Thyroid gland (tissue), 4 donors: ENCODE data around the gene DMC1. TPM values are rescaled to one million over a fixed set of nuclear protein-coding genes. Genes with fewer than 3 reads are reported as not detected.
A peak's percentile ranks its signal among the peaks of the same experiment; 100 is the strongest.

Experiments used
- DNase-seq, 2 donors: peaks; one replicate each; pipeline ENCODE4 v3.0.0-alpha.2; 2019
- H3K27ac ChIP-seq, 3 donors: fragments of 200-600 bp; sonication (generic); 1 replicate in 2 of 3; 2 replicates in 1 of 3; pipeline ENCODE4 v1.5.1; 2016 to 2019; ENCODE audit warnings: mild to moderate bottlenecking in 1 of 3, moderate library complexity in 1 of 3
- H3K27me3 ChIP-seq: fragments of 200-600 bp; sonication (generic); one replicate; pipeline ENCODE4 v1.5.1; 2019
- H3K36me3 ChIP-seq, 2 donors: fragments of 200-600 bp; sonication (generic); one replicate each; pipeline ENCODE4 v1.5.1; 2016 to 2019
- H3K4me1 ChIP-seq, 2 donors: fragments of 200-600 bp; sonication (generic); one replicate each; pipeline ENCODE4 v1.5.1; 2017 to 2019
- H3K4me3 ChIP-seq, 3 donors: fragments of 200-600 bp; sonication (generic); replicated peaks in 1 of 3; 1 replicate in 2 of 3; 2 replicates in 1 of 3; pipeline ENCODE4 v1.5.1; 2016; ENCODE audit warnings: mild to moderate bottlenecking in 1 of 3
- H3K9me3 ChIP-seq: fragments of 200-600 bp; sonication (generic); one replicate; pipeline ENCODE4 v1.5.1; 2017
- CTCF ChIP-seq, 6 experiments: fragments of 200-600 bp in 3 of 6; fragments of 450-650 bp in 3 of 6; sonication (generic) in 3 of 6; IDR thresholded peaks; one replicate each; pipeline ENCODE4 v1.5.1; 2016 to 2019; ENCODE audit warnings: antibody characterized with exemption in 6 of 6, mild to moderate bottlenecking in 2 of 6, inconsistent platforms in 1 of 6, moderate library complexity in 1 of 6
- POLR2A ChIP-seq, 2 donors: fragments of 450-650 bp; IDR thresholded peaks; one replicate each; pipeline ENCODE4 v1.6.1; 2017; ENCODE audit warnings: antibody characterized with exemption in 2 of 2, mild to moderate bottlenecking in 2 of 2, moderate library complexity in 1 of 2
- WGBS, 2 donors: methylation state at CpG; one replicate each; pipeline ENCODE4 v1.1.5; 2017; 5-methylcytosine and 5-hydroxymethylcytosine counted together
- intact Hi-C: fragments of 100-400 bp; cut with DNase I; formaldehyde crosslinking; loops from one replicate; pipeline ENCODE4 v1.15.1; 2023
- total RNA-seq, 4 donors: library from RNA; depleted of rRNA; stranded (reverse); fragments of >200 nt; gene quantifications; one replicate each; pipeline ENCODE4 v1.2.3, GENCODE V29; 2016

DMC1 gene
- total RNA-seq, 4 donors from 2014 or later: 0.78 to 25.9 (median 1.1) TPM; not detected in 1

GRCh38 chr22:38490915-38491314 lies 79.1 kb downstream of the DMC1 start:
- TF ChIP-seq POLR2A (IDR thresholded peaks at IDR 0.05): no peak
- TF ChIP-seq CTCF (IDR thresholded peaks at IDR 0.05): no peak
- H3K9me3 ChIP-seq: no peaks in the 10 kb centered on the region
- DNase-seq: peak; percentile 54 to 59
- no peaks in the 10 kb centered on the region for H3K4me1 ChIP-seq
- H3K27ac ChIP-seq: no peak overlapping the region
- WGBS, 2 donors: 57 to 71% methylated on average over 1 of the region's 1 CpG
- intact Hi-C loops: no loop called here
- no peaks in the 10 kb centered on the region for H3K27me3 ChIP-seq
- peaks cover 97 to 98% of the 10 kb centered on the region in 2 donors for H3K36me3 ChIP-seq
- no peak overlapping the region for H3K4me3 ChIP-seq

DNA sequence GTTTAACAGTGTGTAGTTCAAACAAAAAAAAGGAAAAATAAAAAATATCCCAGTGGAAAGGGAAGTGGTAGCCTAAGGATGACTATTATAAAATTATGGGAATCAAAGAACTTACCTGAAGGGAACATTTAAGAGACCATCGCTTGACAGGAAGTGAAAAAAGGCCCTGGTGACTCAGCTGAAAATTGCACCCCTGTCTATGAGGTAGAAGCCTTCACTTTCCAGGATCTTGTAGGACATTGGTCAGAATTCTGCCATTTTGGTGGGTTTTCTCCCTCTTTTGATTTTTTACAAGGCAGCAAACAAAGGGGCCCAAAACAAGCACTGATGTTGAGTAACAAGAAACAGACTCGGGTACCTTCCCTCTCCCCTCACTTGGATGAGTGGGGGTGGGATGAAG lies 79.5 kb downstream of the DMC1 start:
- H3K27ac ChIP-seq: no peak overlapping the region
- no peaks in the 10 kb centered on the region for H3K4me1 ChIP-seq
- intact Hi-C loops: no loop called here
- no peaks in the 10 kb centered on the region for H3K27me3 ChIP-seq
- TF ChIP-seq POLR2A (IDR thresholded peaks at IDR 0.05) (no peak), CTCF (IDR thresholded peaks at IDR 0.05) (no peak)
- no peak overlapping the region for H3K4me3 ChIP-seq
- 69 to 81% methylated on average over 2 of the region's 2 CpGs for WGBS, 2 donors
- no peak for DNase-seq
- peaks cover 97 to 98% of the 10 kb centered on the region in 2 donors for H3K36me3 ChIP-seq
- no peaks in the 10 kb centered on the region for H3K9me3 ChIP-seq

- Histone ChIP-seq H3K4me3 (no peak overlapping the region), H3K4me1 (no peaks in the 10 kb centered on the region), H3K27me3 (no peaks in the 10 kb centered on the region), H3K36me3 (peaks cover 97 to 98% of the 10 kb centered on the region in 2 donors), H3K27ac (no peak overlapping the region), H3K9me3 (no peaks in the 10 kb centered on the region)
- intact Hi-C loops: no loop called here
- no peak for TF ChIP-seq CTCF (IDR thresholded peaks at IDR 0.05)
- TF ChIP-seq POLR2A (IDR thresholded peaks at IDR 0.05): no peak
- 82 to 85% methylated on average over 7 of the region's 7 CpGs for WGBS, 2 donors
- no peak for DNase-seq
These were observed 80.3 kb downstream of the DMC1 start for GRCh38 chr22:38489561-38490145.

DNA sequence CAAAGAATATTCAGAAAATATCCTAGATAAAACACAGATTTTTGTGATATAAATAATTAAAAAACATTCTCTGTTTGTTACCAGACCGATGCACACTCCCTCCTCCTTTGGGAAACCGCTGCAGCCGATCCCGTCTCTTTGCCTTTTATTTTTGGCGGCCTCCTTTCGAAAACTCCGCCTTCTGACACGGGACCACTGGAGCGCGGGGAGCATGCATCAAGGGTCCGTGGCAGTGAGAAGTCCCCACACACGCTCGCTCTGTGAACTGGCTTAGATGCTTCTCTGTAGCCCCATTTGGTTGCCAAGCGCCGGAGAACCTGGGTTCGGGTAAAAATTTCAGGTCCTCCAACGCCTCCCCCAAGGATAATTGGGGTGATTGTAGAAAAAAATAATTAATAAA lies 80.8 kb downstream of the DMC1 start:
- no peak overlapping the region for H3K27ac ChIP-seq
- WGBS, 2 donors: 93 to 94% methylated on average over 17 of the region's 17 CpGs
- peaks cover 97 to 98% of the 10 kb centered on the region in 2 donors for H3K36me3 ChIP-seq
- DNase-seq: no peak
- no peaks in the 10 kb centered on the region for H3K4me1 ChIP-seq
- intact Hi-C loops: no loop called here
- TF ChIP-seq POLR2A (IDR thresholded peaks at IDR 0.05) (no peak), CTCF (IDR thresholded peaks at IDR 0.05) (no peak)
- no peaks in the 10 kb centered on the region for H3K9me3 ChIP-seq
- no peaks in the 10 kb centered on the region for H3K27me3 ChIP-seq
- H3K4me3 ChIP-seq: no peak overlapping the region

- intact Hi-C loops: no loop called here
- Histone ChIP-seq H3K9me3 (no peaks in the 10 kb centered on the region), H3K4me1 (no peaks in the 10 kb centered on the region), H3K4me3 (no peak overlapping the region), H3K27me3 (no peaks in the 10 kb centered on the region), H3K27ac (no peak overlapping the region), H3K36me3 (peaks cover 97 to 98% of the 10 kb centered on the region in 2 donors)
- TF ChIP-seq CTCF (IDR thresholded peaks at IDR 0.05) (no peak), POLR2A (IDR thresholded peaks at IDR 0.05) (no peak)
- DNase-seq: no peak
- 91 to 92% methylated on average over 6 of the region's 6 CpGs for WGBS, 2 donors
These were observed 82.0 kb downstream of the DMC1 start for GRCh38 chr22:38487946-38488345.
